ENCODE measurements around the gene EPHB2. TPM values are rescaled to one million over a fixed set of nuclear protein-coding genes. Genes with fewer than 3 reads are reported as not detected.

EPHB2 gene
- total and polyA plus RNA-seq, 2 of the 8 experiments (the other 6 are each of a cell fraction or from before 2014, with no cell fraction given): 15.8 to 17.2 TPM

GRCh38 chr1:22722901-22723550 lies 12.4 kb downstream of the EPHB2 start:
- POLR2A ChIA-PET (ENCODE audit: partially characterized antibody): no interaction called here
- H2AK5ac ChIP-seq (ENCODE audit: low read depth, low read length): no peak overlapping the region
- H4K5ac ChIP-seq (ENCODE audit: insufficient read length, low read depth, low read length): no peak overlapping the region
- H3K27me3 ChIP-seq (replicated peaks in 1 of 4; ENCODE audit: control insufficient read depth in 3 of 4, extremely low read depth in 1 of 4, insufficient read depth in 3 of 4, low read length in 3 of 4): no peaks in the 10 kb centered on the region
- no peak overlapping the region for H3K9ac ChIP-seq (replicated peaks in 1 of 4; ENCODE audit: extremely low read depth in 1 of 4, low read depth in 3 of 4, low read length in 3 of 4)
- no peak overlapping the region for H3K4ac ChIP-seq (replicated peaks; ENCODE audit: insufficient read length, low read depth, low read length)
- H2BK15ac ChIP-seq (ENCODE audit: low read length): no peak overlapping the region
- H3K4me1 ChIP-seq (replicated peaks in 1 of 4; ENCODE audit: control insufficient read depth in 3 of 4, insufficient read depth in 4 of 4, low read length in 3 of 4): no peaks in the 10 kb centered on the region
- H3K18ac ChIP-seq (ENCODE audit: extremely low read depth, low read length): no peak overlapping the region
- H3K36me3 ChIP-seq (ENCODE audit: control insufficient read depth in 2 of 4, insufficient read depth in 4 of 4, low read length in 3 of 4): no peaks in the 10 kb centered on the region
- H2BK20ac ChIP-seq (ENCODE audit: low read length): no peak overlapping the region
- H2BK5ac ChIP-seq (ENCODE audit: low read depth, low read length): no peak overlapping the region
- no peak overlapping the region for H4K91ac ChIP-seq (replicated peaks; ENCODE audit: insufficient read length, low read length)
- H2BK12ac ChIP-seq (ENCODE audit: low read depth, low read length): no peak overlapping the region
- H3K14ac ChIP-seq (ENCODE audit: insufficient read length): no peak overlapping the region
- H3K79me1 ChIP-seq (ENCODE audit: low read depth, low read length): peaks cover 2% of the 10 kb centered on the region; the same call in 1 of the 2 replicates
- H3K4me3 ChIP-seq (ENCODE audit: extremely low read depth in 1 of 4, insufficient read depth in 2 of 4, low read depth in 3 of 4, low read length in 4 of 4): no peak overlapping the region
- H3K27ac ChIP-seq (ENCODE audit: low read depth, low read length): no peak overlapping the region
- no peak overlapping the region for H3K4me2 ChIP-seq (ENCODE audit: insufficient read depth in 1 of 2, low read depth in 2 of 2, low read length in 2 of 2)
- H3K9me3 ChIP-seq (ENCODE audit: insufficient read depth in 2 of 2, low read depth in 1 of 2, low read length in 1 of 2): no peaks in the 10 kb centered on the region
- no peaks in the 10 kb centered on the region for H3K79me2 ChIP-seq (ENCODE audit: control insufficient read depth in 1 of 2, insufficient read depth in 2 of 2, low read length in 2 of 2)
- DNase-seq (ENCODE audit: low read depth in 1 of 2, low spot score in 2 of 2) (no peak), FAIRE-seq (no peak)
- H2BK120ac ChIP-seq (replicated peaks; ENCODE audit: low read depth, low read length): no peak overlapping the region
- H4K20me1 ChIP-seq (replicated peaks in 1 of 2; ENCODE audit: control insufficient read depth in 1 of 2, insufficient read depth in 2 of 2, low read length in 2 of 2): peaks cover under 1 to 5% of the 10 kb centered on the region in 2 experiments
- H3K56ac ChIP-seq (replicated peaks; ENCODE audit: insufficient read length, low read depth, low read length): no peak overlapping the region
- no peak overlapping the region for H3K23ac ChIP-seq (ENCODE audit: insufficient read length)
- 85% methylated on average over 25 of the region's 26 CpGs; no CpG with 5 or more reads in 1 of the 2 experiments for WGBS, 2 experiments (ENCODE audit: extremely low coverage in 1 of 2, insufficient coverage in 1 of 2, insufficient read length in 1 of 2, insufficient replicate concordance in 2 of 2, low coverage in 1 of 2, low lambda C conversion rate in 2 of 2, missing lambda C conversion rate in 1 of 2)
- no peak overlapping the region for H2AFZ ChIP-seq (ENCODE audit: low read length)
- no peak overlapping the region; the same call in 1 of the 2 replicates for H4K8ac ChIP-seq (ENCODE audit: extremely low read depth, insufficient read depth, low read length)
- H3K23me2 ChIP-seq (ENCODE audit: low read depth, low read length): peaks cover 4% of the 10 kb centered on the region; the same call in 1 of the 2 replicates
- CTCF ChIA-PET (ENCODE audit: partially characterized antibody): interaction anchor here (0.6 to 9.8 kb wide), 11 partner anchors 9 to 207 kb away, joined by 3 to 86 read pairs (median 3); no protein-coding TSS in a partner anchor
- no peak for TF ChIP-seq TCF12 (IDR thresholded peaks at IDR 0.05; ENCODE audit: low read depth, low read length)
- no peak for TF ChIP-seq SP1 (IDR thresholded peaks at IDR 0.05; ENCODE audit: low read depth, low read length)
- no peak for TF ChIP-seq CTCF (IDR thresholded peaks at IDR 0.05; ENCODE audit: control extremely low read depth in 1 of 3, insufficient read depth in 1 of 3, low read depth in 1 of 3, low read length in 3 of 3)
- TF ChIP-seq SIN3A (conservative IDR thresholded peaks at IDR 0.05 in 1 of 2, IDR thresholded peaks at IDR 0.05 in 1 of 2; ENCODE audit: low read depth in 1 of 2, low read length in 2 of 2): no peak
- no peak for TF ChIP-seq NRF1 (IDR thresholded peaks at IDR 0.05; ENCODE audit: low read depth, low read length)
- no peak for TF ChIP-seq EP300 (IDR thresholded peaks at IDR 0.05; ENCODE audit: borderline replicate concordance in 1 of 2, low read depth in 2 of 2, low read length in 2 of 2)
- no peak for TF ChIP-seq TAF1 (IDR thresholded peaks at IDR 0.05; ENCODE audit: low read depth, low read length)
- TF ChIP-seq CTBP2 (IDR thresholded peaks at IDR 0.05; ENCODE audit: borderline replicate concordance, insufficient read depth, insufficient read length, low read length): no peak
- TF ChIP-seq ATF3 (IDR thresholded peaks at IDR 0.05; ENCODE audit: insufficient read depth, low read depth, low read length): no peak
